DMS114 treated with DMSO at 0.1 percent for 48 hours (cell line): Measurements from ENCODE around the gene NOTCH2.
"Not testable (repeated sequence)": the region's sequence is repeated elsewhere in the genome, so short reads cannot be mapped to it uniquely, and the experiment has no call there.

ENCODE experiments used
- DNase-seq: peaks from one replicate; lab custom pipeline; 2025; ENCODE audit not compliant: unreplicated experiment; lab: John Stamatoyannopoulos, UW

Gene NOTCH2

GRCh38 chr1:119975582-119976254, 93.7 kb downstream of the NOTCH2 start:
- not testable (repeated sequence) for DNase-seq

GRCh38 chr1:119975006-119975405, 94.5 kb downstream of the NOTCH2 start:
- DNase-seq, result no peak

- no peak for DNase-seq
Observed at GRCh38 chr1:119974013-119974412, 95.4 kb downstream of the NOTCH2 start.

GRCh38 chr1:119971710-119972570, 97.5 kb downstream of the NOTCH2 start:
- DNase-seq, result no peak

GRCh38 chr1:119968601-119969000, 100.9 kb downstream of the NOTCH2 start:
- DNase-seq, result no peak

GRCh38 chr1:119968068-119968492, 101.4 kb downstream of the NOTCH2 start:
- no peak for DNase-seq

- DNase-seq, result no peak
Observed at GRCh38 chr1:119966681-119967080, 102.8 kb downstream of the NOTCH2 start.

- no peak for DNase-seq
Observed at GRCh38 chr1:119966020-119966419, 103.4 kb downstream of the NOTCH2 start.

- DNase-seq, result no peak
Observed at GRCh38 chr1:119964673-119965363, 104.6 kb downstream of the NOTCH2 start.

- DNase-seq, result no peak
Observed at GRCh38 chr1:119962296-119962968, 107.0 kb downstream of the NOTCH2 start.

GRCh38 chr1:119960501-119960900, 109.0 kb downstream of the NOTCH2 start:
- DNase-seq, result no peak

GRCh38 chr1:119959268-119960220, 109.9 kb downstream of the NOTCH2 start:
- no peak for DNase-seq

- no peak for DNase-seq
Observed at GRCh38 chr1:119958223-119958622, 111.2 kb downstream of the NOTCH2 start.

- no peak for DNase-seq
Observed at GRCh38 chr1:119956306-119956705, 113.2 kb downstream of the NOTCH2 start.

- DNase-seq, result no peak
Observed at GRCh38 chr1:119954476-119955422, 114.7 kb downstream of the NOTCH2 start.

- DNase-seq, result no peak
Observed at GRCh38 chr1:119953266-119953998, 116.0 kb downstream of the NOTCH2 start.

- DNase-seq, result no peak
Observed at GRCh38 chr1:119952496-119952895, 117.0 kb downstream of the NOTCH2 start.
